Transverse colon (tissue), 4 donors: ENCODE results near the gene CLMN. TPM values are rescaled to one million over a fixed set of nuclear protein-coding genes. Genes with fewer than 3 reads are reported as not detected.
A peak's percentile ranks its signal among the peaks of the same experiment; 100 is the strongest.

ENCODE experiments used
- DNase-seq: peaks from one replicate; pipeline ENCODE4 v3.0.0-alpha.2; 2019
- H3K27ac ChIP-seq, 4 donors: fragments of 200-600 bp; sonication (generic); 2 replicates each; pipeline ENCODE4 v1.5.1; 2016 to 2018; ENCODE audit warnings: inconsistent platforms in 4 of 4
- H3K27me3 ChIP-seq: fragments of 200-600 bp; sonication (generic); 2 replicates; pipeline ENCODE4 v1.5.1; 2017; ENCODE audit warnings: inconsistent platforms
- H3K36me3 ChIP-seq, 4 donors: fragments of 200-600 bp; sonication (generic); 2 replicates each; pipeline ENCODE4 v1.5.1; 2017 to 2019; ENCODE audit warnings: inconsistent platforms in 4 of 4
- H3K4me1 ChIP-seq, 4 donors: fragments of 200-600 bp; sonication (generic); 2 replicates each; pipeline ENCODE4 v1.5.1; 2017 to 2020; ENCODE audit warnings: inconsistent platforms in 4 of 4
- H3K4me3 ChIP-seq, 4 donors: fragments of 200-600 bp; sonication (generic); 1 replicate in 1 of 4; 2 replicates in 3 of 4; pipeline versions ENCODE4 v1.5.1 to v1.6.1; 2017 to 2019; ENCODE audit warnings: inconsistent platforms in 4 of 4
- H3K9me3 ChIP-seq, 2 donors: fragments of 200-600 bp; sonication (generic); 2 replicates each; pipeline ENCODE4 v1.5.1; 2017 to 2019; ENCODE audit warnings: inconsistent platforms in 2 of 2
- EP300 ChIP-seq: sonication (generic); formaldehyde crosslinking; IDR thresholded peaks from one replicate; pipeline ENCODE4 v1.6.1; 2017; ENCODE audit warnings: antibody characterized with exemption, low read depth
- POLR2A ChIP-seq: fragments of 450-650 bp; IDR thresholded peaks from one replicate; pipeline ENCODE4 v1.6.1; 2016; ENCODE audit warnings: antibody characterized with exemption, mild to moderate bottlenecking, moderate library complexity
- POLR2AphosphoS5 ChIP-seq, 3 donors: sonication (generic); formaldehyde crosslinking; IDR thresholded peaks; one replicate each; pipeline ENCODE4 v1.6.1; 2016; ENCODE audit warnings: antibody characterized with exemption in 3 of 3
- WGBS, 2 donors: methylation state at CpG; one replicate each; pipeline ENCODE4 v1.1.5; 2018; ENCODE audit warnings: low coverage in 1 of 2; 5-methylcytosine and 5-hydroxymethylcytosine counted together
- in situ Hi-C, 4 donors: fragments of 200-750 bp; cut with MboI; loops; one replicate each; pipeline versions ENCODE4 v1.15.0 to v1.15.1; 2017; ENCODE audit warnings: low sequenced_read_pairs in 3 of 4, low pct_ligation_motif_present in 1 of 4, low pct_unique_long_range_greater_than_20kb in 1 of 4
- intact Hi-C: fragments of 100-400 bp; cut with DNase I; formaldehyde crosslinking; loops from one replicate; pipeline ENCODE4 v1.15.1; 2023; ENCODE audit warnings: low total_unique reads
- total RNA-seq, 4 donors: library from RNA; depleted of rRNA; stranded (reverse); fragments of >200 nt; gene quantifications; one replicate each; pipeline ENCODE4 v1.1.0, GENCODE V29; 2016
- TF ChIP-seq, protein P1 (sequence below), 5 experiments: fragments of 200-600 bp in 3 of 5; fragments of 450-650 bp in 2 of 5; sonication (generic) in 3 of 5; IDR thresholded peaks; 1 replicate in 2 of 5; 2 replicates in 3 of 5; pipeline ENCODE4 v1.5.1; 2016 to 2017; ENCODE audit warnings: antibody characterized with exemption in 5 of 5, inconsistent platforms in 3 of 5, mild to moderate bottlenecking in 2 of 5, moderate library complexity in 1 of 5

The CLMN gene
- total RNA-seq, 4 donors from 2014 or later, result 71.1 to 118 (median 90.1) TPM

DNA sequence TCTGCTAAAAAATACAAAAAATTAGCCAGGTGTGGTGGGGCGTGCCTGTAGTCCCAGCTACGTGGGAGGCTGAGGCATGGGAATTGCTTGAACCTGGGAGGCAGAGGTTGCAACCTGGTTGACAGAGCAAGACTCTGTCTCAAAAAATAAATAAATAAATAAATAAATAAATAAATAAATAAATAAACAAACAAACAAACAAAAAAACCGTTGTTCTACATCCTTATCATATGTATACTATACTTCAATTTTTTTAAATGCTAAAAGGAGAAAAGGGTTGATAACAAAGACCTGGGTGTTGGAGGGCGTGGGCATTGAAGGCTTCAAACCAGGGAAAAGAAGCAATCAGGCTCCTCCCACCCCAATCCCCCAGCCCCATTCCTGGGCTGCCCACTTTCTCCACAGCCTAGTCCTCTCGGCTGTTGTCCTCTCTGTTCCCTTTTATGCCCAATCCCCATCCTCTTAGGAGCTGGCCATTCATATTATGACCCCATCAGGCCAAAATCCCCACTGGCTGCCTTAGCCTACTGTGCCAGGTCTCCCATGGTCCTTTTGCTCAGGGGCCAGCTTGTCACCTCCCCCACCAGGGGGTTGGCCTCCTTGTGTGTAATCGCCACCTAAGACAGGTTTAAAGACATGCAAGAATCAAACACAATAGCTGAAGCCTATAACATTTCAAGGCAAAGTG lies 30.2 kb downstream of the CLMN start:
- in situ Hi-C loops, result no loop called here
- intact Hi-C loops, result no loop called here
- Histone ChIP-seq H3K4me3 (no peak overlapping the region), H3K36me3 (no peaks in the 10 kb centered on the region), H3K4me1 (peaks cover 8 to 29% (median 12%) of the 10 kb centered on the region in 4 donors), H3K9me3 (no peaks in the 10 kb centered on the region), H3K27me3 (no peaks in the 10 kb centered on the region), H3K27ac (peak overlapping the region in 3 of 4 donors; percentile 43 to 79 (median 51))
- WGBS, 2 donors, result 84 to 89% methylated on average over 6 of the region's 6 CpGs
- TF ChIP-seq POLR2AphosphoS5 (IDR thresholded peaks at IDR 0.05) (no peak), POLR2A (no peak), EP300 (no peak)
- TF ChIP-seq, protein P1, sequence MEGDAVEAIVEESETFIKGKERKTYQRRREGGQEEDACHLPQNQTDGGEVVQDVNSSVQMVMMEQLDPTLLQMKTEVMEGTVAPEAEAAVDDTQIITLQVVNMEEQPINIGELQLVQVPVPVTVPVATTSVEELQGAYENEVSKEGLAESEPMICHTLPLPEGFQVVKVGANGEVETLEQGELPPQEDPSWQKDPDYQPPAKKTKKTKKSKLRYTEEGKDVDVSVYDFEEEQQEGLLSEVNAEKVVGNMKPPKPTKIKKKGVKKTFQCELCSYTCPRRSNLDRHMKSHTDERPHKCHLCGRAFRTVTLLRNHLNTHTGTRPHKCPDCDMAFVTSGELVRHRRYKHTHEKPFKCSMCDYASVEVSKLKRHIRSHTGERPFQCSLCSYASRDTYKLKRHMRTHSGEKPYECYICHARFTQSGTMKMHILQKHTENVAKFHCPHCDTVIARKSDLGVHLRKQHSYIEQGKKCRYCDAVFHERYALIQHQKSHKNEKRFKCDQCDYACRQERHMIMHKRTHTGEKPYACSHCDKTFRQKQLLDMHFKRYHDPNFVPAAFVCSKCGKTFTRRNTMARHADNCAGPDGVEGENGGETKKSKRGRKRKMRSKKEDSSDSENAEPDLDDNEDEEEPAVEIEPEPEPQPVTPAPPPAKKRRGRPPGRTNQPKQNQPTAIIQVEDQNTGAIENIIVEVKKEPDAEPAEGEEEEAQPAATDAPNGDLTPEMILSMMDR (IDR thresholded peaks at IDR 0.05), result no peak
- no peak for DNase-seq

DNA sequence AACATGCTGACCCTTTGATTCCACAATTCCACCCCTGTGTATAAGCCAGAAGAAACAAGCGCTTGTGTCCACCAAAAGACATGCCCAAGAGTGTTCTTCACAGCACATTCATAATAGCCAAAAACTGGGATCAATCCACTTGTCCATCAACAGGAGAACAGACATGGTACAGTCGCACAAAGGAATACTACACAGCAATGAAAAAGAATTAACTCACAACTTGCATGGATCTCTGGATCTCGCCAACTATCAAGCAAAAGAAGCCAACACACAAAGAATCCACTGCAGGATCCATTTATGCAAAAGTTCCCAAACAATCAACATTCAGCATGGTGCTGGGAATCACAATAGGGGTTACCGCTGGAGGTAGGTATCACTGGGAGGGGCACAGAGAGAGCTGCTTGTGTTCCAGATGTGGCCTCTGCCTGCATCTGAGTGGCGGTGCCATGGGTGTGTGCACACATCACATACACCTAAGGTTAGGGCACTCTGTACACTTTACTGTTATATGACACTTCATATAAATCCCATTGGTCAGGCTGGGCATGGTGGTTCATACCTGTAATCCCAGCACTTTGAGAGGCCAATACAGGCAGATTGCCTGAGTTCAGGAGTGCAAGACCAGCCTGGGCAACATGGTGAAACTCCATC lies 30.9 kb downstream of the CLMN start:
- no peak for DNase-seq
- no peak overlapping the region for H3K27ac ChIP-seq
- no peaks in the 10 kb centered on the region for H3K9me3 ChIP-seq
- WGBS, 2 donors, result 92 to 93% methylated on average over 3 to 5 of the region's 5 CpGs
- intact Hi-C loops (no loop called here), in situ Hi-C loops (no loop called here)
- H3K4me3 ChIP-seq, result no peak overlapping the region
- H3K4me1 ChIP-seq, result peaks cover 8 to 29% (median 12%) of the 10 kb centered on the region in 4 donors
- TF ChIP-seq, protein P1 (IDR thresholded peaks at IDR 0.05), result no peak
- TF ChIP-seq EP300 (no peak), POLR2A (no peak), POLR2AphosphoS5 (IDR thresholded peaks at IDR 0.05) (no peak)
- H3K27me3 ChIP-seq, result no peaks in the 10 kb centered on the region
- H3K36me3 ChIP-seq, result no peaks in the 10 kb centered on the region

DNA sequence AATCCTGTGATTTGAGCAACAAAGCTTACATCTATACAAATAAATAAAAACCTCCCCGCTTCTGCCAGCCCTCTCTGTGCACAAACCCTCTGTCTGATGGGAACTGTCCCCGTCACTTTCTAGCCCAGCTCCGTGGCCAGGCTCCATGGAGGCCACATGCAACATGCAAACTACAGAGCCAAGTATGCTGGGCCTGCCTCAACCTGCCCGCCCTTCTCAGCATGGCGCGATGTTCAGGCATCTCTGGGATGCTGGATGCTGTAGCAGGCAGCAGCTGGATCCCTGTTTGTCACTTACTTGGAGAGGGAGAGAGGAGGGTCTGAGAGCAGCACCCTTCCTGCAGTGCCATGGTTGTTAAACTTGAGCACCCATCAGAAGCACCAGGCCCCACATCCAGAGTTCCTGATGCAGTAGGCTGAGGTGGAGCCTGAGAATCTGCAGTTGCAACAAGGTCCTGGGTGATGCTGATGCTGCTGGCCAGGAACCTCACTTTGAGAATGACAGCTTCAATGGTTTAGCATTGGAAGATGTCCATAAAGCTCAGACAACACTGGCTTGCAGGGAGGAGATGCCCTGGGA lies 32.4 kb downstream of the CLMN start:
- TF ChIP-seq, protein P1 (IDR thresholded peaks at IDR 0.05), result no peak
- TF ChIP-seq POLR2A, result no peak
- no peak for TF ChIP-seq POLR2AphosphoS5 (IDR thresholded peaks at IDR 0.05)
- TF ChIP-seq EP300, result no peak
- no peaks in the 10 kb centered on the region for H3K36me3 ChIP-seq
- WGBS, 2 donors, result 92 to 93% methylated on average over 3 to 6 of the region's 6 CpGs
- peaks cover 8 to 23% (median 12%) of the 10 kb centered on the region in 4 donors for H3K4me1 ChIP-seq
- H3K27me3 ChIP-seq, result no peaks in the 10 kb centered on the region
- H3K9me3 ChIP-seq, result no peaks in the 10 kb centered on the region
- intact Hi-C loops, result no loop called here
- no peak overlapping the region for H3K27ac ChIP-seq
- no peak for DNase-seq
- no peak overlapping the region for H3K4me3 ChIP-seq
- in situ Hi-C loops, result no loop called here

DNA sequence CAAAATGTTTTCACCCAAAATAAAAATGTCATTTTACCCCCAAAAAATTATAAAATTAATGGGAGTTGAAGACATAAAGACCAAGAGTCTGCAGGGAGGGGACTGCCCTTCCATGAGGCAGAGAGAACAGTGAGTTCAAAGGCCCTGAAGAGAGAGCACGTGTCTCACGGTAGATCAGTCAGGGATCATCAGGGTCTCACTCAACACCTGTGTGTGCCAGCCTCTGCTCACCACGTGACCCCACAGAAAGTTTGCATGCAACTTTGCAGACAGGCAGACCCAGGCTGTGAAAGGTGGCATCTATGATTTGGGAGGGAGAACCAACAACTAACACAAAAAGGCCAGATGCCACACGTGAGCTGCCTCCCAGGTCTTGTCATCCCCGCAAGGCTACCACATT lies 33.1 kb downstream of the CLMN start:
- DNase-seq, result peak; percentile 38
- no peaks in the 10 kb centered on the region for H3K36me3 ChIP-seq
- intact Hi-C loops (no loop called here), in situ Hi-C loops (no loop called here)
- H3K4me3 ChIP-seq, result no peak overlapping the region
- TF ChIP-seq EP300 (no peak), POLR2AphosphoS5 (IDR thresholded peaks at IDR 0.05) (no peak), POLR2A (no peak)
- TF ChIP-seq, protein P1 (IDR thresholded peaks at IDR 0.05), result no peak
- H3K27me3 ChIP-seq, result no peaks in the 10 kb centered on the region
- H3K4me1 ChIP-seq, result peaks cover 8 to 17% (median 10%) of the 10 kb centered on the region in 4 donors
- H3K9me3 ChIP-seq, result no peaks in the 10 kb centered on the region
- no peak overlapping the region for H3K27ac ChIP-seq
- WGBS, 2 donors, result 20 to 78% methylated on average over 2 to 5 of the region's 5 CpGs
